Trophoblast cell (in vitro differentiated cells and primary cell): ENCODE results near the gene MDGA2.

Source experiments
- DNase-seq, 2 donors: peaks; one replicate each; pipeline ENCODE4 v3.0.0-alpha.2; 2016
- H2AFZ ChIP-seq: 2 replicates; pipeline ENCODE4 v1.6.1; 2013; ENCODE audit warnings: low read length, moderate library complexity, mild to moderate bottlenecking; ENCODE audit not compliant: insufficient read depth, poor library complexity
- H2AK5ac ChIP-seq: 2 replicates; pipeline ENCODE4 v1.6.1; 2013; ENCODE audit warnings: mild to moderate bottlenecking, low read length
- H2BK120ac ChIP-seq: 2 replicates; pipeline ENCODE4 v1.6.1; 2013; ENCODE audit warnings: low read length, mild to moderate bottlenecking, moderate library complexity; ENCODE audit not compliant: insufficient read depth, poor library complexity
- H2BK12ac ChIP-seq: 2 replicates; pipeline ENCODE4 v1.6.1; 2013; ENCODE audit warnings: mild to moderate bottlenecking, low read length, moderate library complexity
- H2BK5ac ChIP-seq: 2 replicates; pipeline ENCODE4 v1.6.1; 2013; ENCODE audit warnings: low read length, low read depth, moderate library complexity, mild to moderate bottlenecking; ENCODE audit not compliant: poor library complexity
- H3K14ac ChIP-seq: 2 replicates; pipeline ENCODE4 v1.6.1; 2013; ENCODE audit warnings: mild to moderate bottlenecking, low read length
- H3K18ac ChIP-seq: 2 replicates; pipeline ENCODE4 v1.6.1; 2013; ENCODE audit warnings: mild to moderate bottlenecking, low read length
- H3K23ac ChIP-seq: 2 replicates; pipeline ENCODE4 v1.6.1; 2013; ENCODE audit warnings: low read length
- H3K27ac ChIP-seq: 2 replicates; pipeline ENCODE4 v1.5.1; 2013; ENCODE audit warnings: low read depth, mild to moderate bottlenecking, inconsistent platforms, low read length, moderate library complexity
- H3K27me3 ChIP-seq: 2 replicates; pipeline ENCODE4 v1.6.1; 2013; ENCODE audit warnings: inconsistent platforms, mild to moderate bottlenecking, low read length, moderate library complexity; ENCODE audit not compliant: insufficient read depth
- H3K36me3 ChIP-seq, 2 experiments: 1 replicate in 1 of 2; 2 replicates in 1 of 2; pipeline ENCODE4 v1.6.1; 2013; ENCODE audit warnings: low read length in 2 of 2, mild to moderate bottlenecking in 2 of 2, moderate library complexity in 1 of 2; ENCODE audit not compliant: insufficient read depth in 2 of 2, control insufficient read depth in 1 of 2
- H3K4ac ChIP-seq: 2 replicates; pipeline ENCODE4 v1.6.1; 2013; ENCODE audit warnings: low read depth, mild to moderate bottlenecking, low read length, moderate library complexity
- H3K4me1 ChIP-seq, 2 experiments: 1 replicate in 1 of 2; 2 replicates in 1 of 2; pipeline ENCODE4 v1.6.1; 2013; ENCODE audit warnings: low read length in 2 of 2, mild to moderate bottlenecking in 2 of 2, moderate library complexity in 1 of 2; ENCODE audit not compliant: insufficient read depth in 2 of 2, control insufficient read depth in 1 of 2
- H3K4me2 ChIP-seq: 2 replicates; pipeline ENCODE4 v1.6.1; 2013; ENCODE audit warnings: inconsistent platforms, mild to moderate bottlenecking, low read length, moderate library complexity
- H3K4me3 ChIP-seq: 2 replicates; pipeline ENCODE4 v1.5.1; 2013; ENCODE audit warnings: mild to moderate bottlenecking, low read depth, low read length, inconsistent platforms
- H3K79me1 ChIP-seq: one replicate; pipeline ENCODE4 v1.6.1; 2013; ENCODE audit warnings: low read length
- H3K79me2 ChIP-seq: 2 replicates; pipeline ENCODE4 v1.6.1; 2013; ENCODE audit warnings: low read length, mild to moderate bottlenecking; ENCODE audit not compliant: control insufficient read depth, insufficient read depth, poor library complexity
- H3K9ac ChIP-seq: 2 replicates; pipeline ENCODE4 v1.6.1; 2013; ENCODE audit warnings: mild to moderate bottlenecking, low read length
- H3K9me3 ChIP-seq: 2 replicates; pipeline ENCODE4 v1.6.1; 2013; ENCODE audit warnings: low read depth, mild to moderate bottlenecking, control low read depth, inconsistent platforms, low read length; ENCODE audit not compliant: insufficient read depth
- H4K12ac ChIP-seq: 2 replicates; pipeline ENCODE4 v1.6.1; 2013; ENCODE audit warnings: low read depth, mild to moderate bottlenecking, low read length, moderate library complexity
- H4K8ac ChIP-seq: 2 replicates; pipeline ENCODE4 v1.6.1; 2013; ENCODE audit warnings: low read depth, mild to moderate bottlenecking, low read length, moderate library complexity
- H4K91ac ChIP-seq: one replicate; pipeline ENCODE4 v1.6.1; 2013; ENCODE audit warnings: low read depth, mild to moderate bottlenecking, low read length, moderate library complexity
- WGBS: extraction: QIAGEN DNeasy Blood & Tissue Kit; methylation state at CpG from one replicate; pipeline ENCODE4 v1.1.7; 2013; ENCODE audit warnings: missing lambda C conversion rate; ENCODE audit not compliant: insufficient read length, insufficient coverage; ENCODE audit errors: extremely low coverage; 5-methylcytosine and 5-hydroxymethylcytosine counted together

Gene MDGA2

GRCh38 chr14:47366006-47366405 is 309.4 kb downstream of the MDGA2 start:
- no peak overlapping the region for H2BK5ac ChIP-seq
- no peak overlapping the region for H3K4me3 ChIP-seq
- H3K4ac ChIP-seq, result no peak overlapping the region
- no peak overlapping the region for H3K4me2 ChIP-seq
- H2AFZ ChIP-seq, result no peak overlapping the region
- no peak overlapping the region for H3K23ac ChIP-seq
- H3K14ac ChIP-seq, result no peak overlapping the region
- DNase-seq, result no peak
- no peak overlapping the region for H3K9ac ChIP-seq
- no peak overlapping the region for H3K27ac ChIP-seq
- H3K18ac ChIP-seq, result no peak overlapping the region
- H4K12ac ChIP-seq, result no peak overlapping the region
- H3K79me1 ChIP-seq, result no peaks in the 10 kb centered on the region
- no peak overlapping the region for H2AK5ac ChIP-seq
- no peaks in the 10 kb centered on the region for H3K9me3 ChIP-seq
- H2BK120ac ChIP-seq, result no peak overlapping the region
- no peaks in the 10 kb centered on the region for H3K4me1 ChIP-seq
- no peak overlapping the region for H4K8ac ChIP-seq
- WGBS, result no CpG with 5 or more reads among the region's 2 CpGs
- H3K79me2 ChIP-seq, result no peaks in the 10 kb centered on the region
- H4K91ac ChIP-seq, result no peak overlapping the region
- H2BK12ac ChIP-seq, result no peak overlapping the region
- H3K36me3 ChIP-seq, result no peaks in the 10 kb centered on the region
- H3K27me3 ChIP-seq, result no peaks in the 10 kb centered on the region

DNA sequence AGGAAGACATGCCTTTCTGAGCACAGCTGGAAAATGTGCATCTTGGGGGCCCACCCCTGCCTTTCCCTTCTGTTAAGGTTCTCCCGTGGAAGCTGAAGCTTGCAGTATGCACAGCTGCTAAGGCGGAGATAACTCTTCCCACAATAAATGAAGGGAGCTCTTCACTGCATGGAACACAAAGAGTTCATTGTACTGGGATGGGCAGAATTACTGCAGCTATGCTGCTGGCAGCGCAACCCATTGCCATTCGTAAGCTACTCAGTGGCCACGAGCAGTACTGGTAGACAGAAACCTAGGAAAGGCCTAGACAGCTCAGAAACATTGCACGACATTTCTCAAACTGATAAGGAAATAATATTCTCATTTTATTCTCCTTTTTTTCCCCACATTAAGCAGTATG is 310.2 kb downstream of the MDGA2 start:
- H3K14ac ChIP-seq, result no peak overlapping the region
- no peak overlapping the region for H3K4ac ChIP-seq
- H4K91ac ChIP-seq, result no peak overlapping the region
- no peak overlapping the region for H2AK5ac ChIP-seq
- H3K27me3 ChIP-seq, result no peaks in the 10 kb centered on the region
- no peak overlapping the region for H3K27ac ChIP-seq
- no peak for DNase-seq
- no peak overlapping the region for H3K4me2 ChIP-seq
- no peaks in the 10 kb centered on the region for H3K9me3 ChIP-seq
- H3K23ac ChIP-seq, result no peak overlapping the region
- H3K18ac ChIP-seq, result no peak overlapping the region
- WGBS, result no CpG with 5 or more reads among the region's 6 CpGs
- no peaks in the 10 kb centered on the region for H3K79me2 ChIP-seq
- no peak overlapping the region for H2BK12ac ChIP-seq
- H3K36me3 ChIP-seq, result no peaks in the 10 kb centered on the region
- H2BK120ac ChIP-seq, result no peak overlapping the region
- H3K4me1 ChIP-seq, result no peaks in the 10 kb centered on the region
- H4K8ac ChIP-seq, result no peak overlapping the region
- H4K12ac ChIP-seq, result no peak overlapping the region
- no peaks in the 10 kb centered on the region for H3K79me1 ChIP-seq
- H3K4me3 ChIP-seq, result no peak overlapping the region
- H3K9ac ChIP-seq, result no peak overlapping the region
- H2AFZ ChIP-seq, result no peak overlapping the region
- no peak overlapping the region for H2BK5ac ChIP-seq

GRCh38 chr14:47353186-47353585 is 322.2 kb downstream of the MDGA2 start:
- no CpG with 5 or more reads among the region's 4 CpGs for WGBS

GRCh38 chr14:47346849-47347248 is 328.6 kb downstream of the MDGA2 start:
- Histone ChIP-seq H3K4me1 (no peaks in the 10 kb centered on the region), H2BK12ac (no peak overlapping the region), H4K8ac (no peak overlapping the region), H3K4me3 (no peak overlapping the region), H3K27me3 (no peaks in the 10 kb centered on the region), H4K12ac (no peak overlapping the region), H2AK5ac (no peak overlapping the region), H2AFZ (no peak overlapping the region), H3K18ac (no peak overlapping the region), H2BK120ac (no peak overlapping the region), H3K36me3 (no peaks in the 10 kb centered on the region), H4K91ac (no peak overlapping the region), H3K9me3 (no peaks in the 10 kb centered on the region), H3K23ac (no peak overlapping the region), H3K14ac (no peak overlapping the region), H2BK5ac (no peak overlapping the region), H3K4ac (no peak overlapping the region), H3K79me1 (no peaks in the 10 kb centered on the region), H3K27ac (no peak overlapping the region), H3K4me2 (no peak overlapping the region), H3K9ac (no peak overlapping the region), H3K79me2 (no peaks in the 10 kb centered on the region)
- no peak for DNase-seq
- no CpG with 5 or more reads among the region's 5 CpGs for WGBS

More at GRCh38 chr14:47353186-47353585, 322.2 kb downstream of the MDGA2 start:
- Histone ChIP-seq H2AFZ (no peak overlapping the region), H2BK5ac (no peak overlapping the region), H3K4me3 (no peak overlapping the region), H3K79me1 (no peaks in the 10 kb centered on the region), H2AK5ac (no peak overlapping the region), H2BK12ac (no peak overlapping the region), H4K12ac (no peak overlapping the region), H3K4ac (no peak overlapping the region), H3K9ac (no peak overlapping the region), H4K8ac (no peak overlapping the region), H3K14ac (no peak overlapping the region), H3K9me3 (no peaks in the 10 kb centered on the region), H3K27ac (no peak overlapping the region), H3K4me2 (no peak overlapping the region), H2BK120ac (no peak overlapping the region), H3K4me1 (no peaks in the 10 kb centered on the region), H3K79me2 (no peaks in the 10 kb centered on the region), H3K23ac (no peak overlapping the region), H3K18ac (no peak overlapping the region), H3K27me3 (no peaks in the 10 kb centered on the region), H3K36me3 (no peaks in the 10 kb centered on the region), H4K91ac (no peak overlapping the region)
- no peak for DNase-seq
